ACC112 (cell line): Measurements from ENCODE around the gene TIAM2.

Source experiments
- H2AFZ ChIP-seq: fragments of 200-600 bp; sonication (generic); one replicate; pipeline ENCODE4 v1.6.0; 2017; ENCODE audit warnings: antibody characterized with exemption, low read length; ENCODE audit not compliant: unreplicated experiment
- H3K27ac ChIP-seq: fragments of 200-600 bp; sonication (generic); 2 replicates; pipeline ENCODE4 v1.5.1; 2014; ENCODE audit warnings: low read depth, mild to moderate bottlenecking, antibody characterized with exemption, low read length, moderate library complexity
- H3K27me3 ChIP-seq: fragments of 200-600 bp; sonication (generic); 2 replicates; pipeline ENCODE4 v1.6.1; 2014; ENCODE audit warnings: mild to moderate bottlenecking, antibody characterized with exemption, low read length, moderate library complexity, mixed read lengths; ENCODE audit not compliant: insufficient read depth
- H3K36me3 ChIP-seq: fragments of 200-600 bp; sonication (generic); 2 replicates; pipeline ENCODE4 v1.6.1; 2016; ENCODE audit warnings: mild to moderate bottlenecking, antibody characterized with exemption, low read length, moderate library complexity, mixed read lengths; ENCODE audit not compliant: insufficient read depth
- H3K4me1 ChIP-seq: fragments of 200-600 bp; sonication (generic); one replicate; pipeline ENCODE4 v1.6.1; 2016; ENCODE audit warnings: low read length, mixed read lengths; ENCODE audit not compliant: insufficient read depth, unreplicated experiment, control insufficient read depth
- H3K4me3 ChIP-seq: fragments of 200-600 bp; sonication (generic); 2 replicates; pipeline ENCODE4 v1.5.1; 2014; ENCODE audit warnings: mild to moderate bottlenecking, low read depth, low read length
- H3K79me2 ChIP-seq: fragments of 200-600 bp; sonication (generic); one replicate; pipeline ENCODE4 v1.6.0; 2016; ENCODE audit warnings: low read length; ENCODE audit not compliant: control insufficient read depth, unreplicated experiment, insufficient read depth

Gene TIAM2

DNA sequence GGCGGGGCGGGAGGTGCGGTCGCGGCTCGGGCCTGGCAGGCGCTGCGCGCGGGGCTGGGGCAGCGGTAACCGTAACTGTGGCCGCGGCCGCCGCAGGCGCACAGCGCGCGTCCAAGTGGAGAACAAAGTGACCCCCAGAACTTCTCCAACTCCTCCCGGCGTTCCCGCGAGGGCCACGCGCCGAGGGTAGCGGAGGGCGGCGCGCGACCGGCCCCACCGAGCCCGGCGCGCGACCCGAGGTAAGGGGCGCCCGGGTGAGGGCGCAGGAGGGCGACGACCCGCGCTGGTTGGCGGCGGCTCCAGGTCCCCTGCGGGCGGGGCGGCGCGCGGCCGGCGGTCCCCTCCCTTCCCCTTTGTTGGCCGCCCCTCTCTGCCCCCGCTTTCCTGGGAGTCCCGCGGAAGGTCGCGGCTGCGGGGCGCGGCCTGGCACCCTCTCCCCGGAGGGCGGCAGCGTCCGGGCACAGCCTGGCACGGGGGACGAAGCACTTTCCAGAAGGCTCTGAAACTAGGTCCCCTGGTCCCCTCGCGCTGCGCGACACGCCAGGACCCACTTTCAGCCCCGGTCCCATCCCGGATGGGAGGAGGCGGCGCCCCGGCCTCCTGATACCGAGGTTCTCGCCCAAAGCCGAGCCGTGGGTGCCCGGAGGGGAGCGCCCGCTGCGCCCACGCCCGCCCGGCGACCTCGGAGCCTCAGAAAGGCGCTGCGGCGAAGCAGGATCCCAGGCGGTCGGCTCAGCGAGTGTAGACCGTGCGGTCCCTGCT lies at the start of gene TIAM2:
TSS of gene TIAM2 (plus strand) at position 62 of the 762 bp plus-strand sequence. CDS start 133,909 bp downstream, outside the sequence.
- Histone ChIP-seq H3K27me3 (no peaks in the 10 kb centered on the region), H3K79me2 (peaks cover 5% of the 10 kb centered on the region), H3K4me1 (peaks cover 10% of the 10 kb centered on the region), H2AFZ (peak within 1 kb of the TSS; percentile 87), H3K27ac (no peak within 1 kb of the TSS), H3K36me3 (no peaks in the 10 kb centered on the region), H3K4me3 (peak within 1 kb of the TSS; percentile 96)

DNA sequence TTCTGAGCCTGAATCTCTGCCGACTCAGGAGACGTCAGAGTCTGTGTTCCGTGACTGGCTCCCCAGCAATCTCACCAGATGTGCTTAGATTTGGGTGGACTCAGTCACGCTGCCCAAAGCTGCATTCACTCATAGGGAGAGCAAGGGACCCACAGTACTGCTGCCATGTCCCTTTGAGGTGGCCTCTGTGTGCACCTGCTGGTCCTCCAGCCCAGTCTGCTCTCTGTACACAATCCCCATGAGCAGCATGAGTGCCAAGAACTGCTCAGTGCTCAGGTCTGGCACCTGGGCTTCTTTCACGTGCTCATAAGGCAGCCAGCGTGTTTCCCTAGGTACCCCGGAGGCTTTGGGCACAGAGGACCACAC lies 44.2 kb upstream of the TIAM2 start:
- H3K4me1 ChIP-seq, result no peaks in the 10 kb centered on the region
- no peaks in the 10 kb centered on the region for H3K36me3 ChIP-seq
- H3K27ac ChIP-seq, result no peak overlapping the region
- H2AFZ ChIP-seq, result no peak overlapping the region
- no peaks in the 10 kb centered on the region for H3K27me3 ChIP-seq
- no peaks in the 10 kb centered on the region for H3K79me2 ChIP-seq
- H3K4me3 ChIP-seq, result no peak overlapping the region

GRCh38 chr6:154951345-154952200 lies 43.5 kb upstream of the TIAM2 start:
- Histone ChIP-seq H3K27ac (no peak overlapping the region), H2AFZ (no peak overlapping the region), H3K4me1 (no peaks in the 10 kb centered on the region), H3K27me3 (no peaks in the 10 kb centered on the region), H3K36me3 (no peaks in the 10 kb centered on the region), H3K4me3 (no peak overlapping the region), H3K79me2 (no peaks in the 10 kb centered on the region)

DNA sequence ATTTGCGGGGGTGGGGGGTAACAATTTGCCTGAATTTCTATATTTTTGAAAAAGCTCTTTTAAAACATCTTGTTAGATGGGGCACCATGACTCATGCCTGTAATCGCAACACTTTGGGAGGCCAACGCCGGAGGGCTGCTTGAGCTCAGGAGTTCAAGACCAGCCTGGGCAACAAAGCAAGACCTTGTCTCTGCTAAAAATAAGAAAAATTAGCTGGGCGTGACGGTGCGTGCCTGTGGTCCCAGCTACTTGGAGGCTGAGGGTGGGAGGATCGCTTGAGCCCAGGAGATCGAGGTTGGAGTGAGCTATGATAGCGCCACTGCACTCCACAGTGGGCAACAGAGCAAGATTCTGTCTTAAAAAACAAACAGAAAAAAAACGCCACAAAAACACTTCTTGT lies 41.5 kb upstream of the TIAM2 start:
- H3K27me3 ChIP-seq, result no peaks in the 10 kb centered on the region
- no peak overlapping the region for H3K4me3 ChIP-seq
- no peaks in the 10 kb centered on the region for H3K4me1 ChIP-seq
- H3K79me2 ChIP-seq, result no peaks in the 10 kb centered on the region
- no peak overlapping the region for H3K27ac ChIP-seq
- no peaks in the 10 kb centered on the region for H3K36me3 ChIP-seq
- no peak overlapping the region for H2AFZ ChIP-seq

GRCh38 chr6:154954347-154954746 lies 40.8 kb upstream of the TIAM2 start:
- Histone ChIP-seq H2AFZ (no peak overlapping the region), H3K27me3 (no peaks in the 10 kb centered on the region), H3K4me1 (no peaks in the 10 kb centered on the region), H3K36me3 (no peaks in the 10 kb centered on the region), H3K79me2 (no peaks in the 10 kb centered on the region), H3K27ac (no peak overlapping the region), H3K4me3 (no peak overlapping the region)

DNA sequence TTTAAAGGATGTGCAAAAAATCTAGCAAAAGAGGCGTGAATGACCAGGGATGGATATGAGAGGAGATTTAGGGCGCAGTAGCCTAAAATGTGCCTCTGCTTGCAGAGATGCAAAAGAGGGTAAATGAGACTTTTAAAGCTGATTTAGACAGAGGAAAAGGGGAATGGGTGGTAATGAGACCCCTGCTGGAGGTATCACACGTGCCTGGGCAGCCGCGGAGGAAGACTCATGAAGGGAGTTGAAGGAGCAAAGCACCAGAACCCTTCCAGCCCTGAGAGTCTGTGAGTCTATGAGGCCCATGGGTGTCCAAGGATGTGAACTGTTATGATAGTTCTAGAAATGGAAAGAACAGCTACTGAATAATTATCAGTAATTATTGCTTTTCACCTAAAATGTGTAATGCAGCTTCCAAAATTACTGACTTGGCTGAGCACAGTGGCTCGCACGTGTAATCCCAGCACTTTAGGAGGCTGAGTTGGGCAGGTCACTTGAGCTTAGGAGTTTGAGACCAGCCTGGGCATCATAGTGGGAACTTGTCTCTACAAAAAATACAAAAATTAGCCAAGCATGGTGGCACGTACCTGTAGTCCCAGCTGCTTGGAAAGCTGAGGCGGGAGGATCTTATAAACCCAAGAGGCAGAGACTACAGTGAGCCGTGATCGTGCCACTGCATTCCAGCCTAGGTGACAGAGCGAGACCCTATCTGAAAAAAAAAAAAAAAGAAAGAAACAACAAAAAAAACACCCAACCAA lies 38.2 kb upstream of the TIAM2 start:
- H3K4me1 ChIP-seq, result no peaks in the 10 kb centered on the region
- no peak overlapping the region for H2AFZ ChIP-seq
- no peaks in the 10 kb centered on the region for H3K36me3 ChIP-seq
- H3K79me2 ChIP-seq, result no peaks in the 10 kb centered on the region
- no peak overlapping the region for H3K4me3 ChIP-seq
- H3K27me3 ChIP-seq, result no peaks in the 10 kb centered on the region
- no peak overlapping the region for H3K27ac ChIP-seq

GRCh38 chr6:154958469-154958868 lies 36.6 kb upstream of the TIAM2 start:
- peaks cover 11% of the 10 kb centered on the region for H3K4me1 ChIP-seq
- H3K4me3 ChIP-seq, result no peak overlapping the region
- no peaks in the 10 kb centered on the region for H3K36me3 ChIP-seq
- no peaks in the 10 kb centered on the region for H3K79me2 ChIP-seq
- no peaks in the 10 kb centered on the region for H3K27me3 ChIP-seq
- H2AFZ ChIP-seq, result no peak overlapping the region
- H3K27ac ChIP-seq, result no peak overlapping the region

GRCh38 chr6:154960299-154960843 lies 34.7 kb upstream of the TIAM2 start:
- no peak overlapping the region for H3K4me3 ChIP-seq
- no peaks in the 10 kb centered on the region for H3K27me3 ChIP-seq
- peaks cover 11% of the 10 kb centered on the region for H3K4me1 ChIP-seq
- no peaks in the 10 kb centered on the region for H3K36me3 ChIP-seq
- no peaks in the 10 kb centered on the region for H3K79me2 ChIP-seq
- no peak overlapping the region for H3K27ac ChIP-seq
- no peak overlapping the region for H2AFZ ChIP-seq

- peaks cover 11% of the 10 kb centered on the region for H3K4me1 ChIP-seq
- H3K79me2 ChIP-seq, result no peaks in the 10 kb centered on the region
- H2AFZ ChIP-seq, result no peak overlapping the region
- H3K4me3 ChIP-seq, result no peak overlapping the region
- no peaks in the 10 kb centered on the region for H3K27me3 ChIP-seq
- no peaks in the 10 kb centered on the region for H3K36me3 ChIP-seq
- H3K27ac ChIP-seq, result no peak overlapping the region
Measured at GRCh38 chr6:154960854-154961530, 34.1 kb upstream of the TIAM2 start.

GRCh38 chr6:154962753-154963152 lies 32.4 kb upstream of the TIAM2 start:
- H3K4me3 ChIP-seq, result no peak overlapping the region
- peak overlapping the region; percentile 44; the same call in 1 of the 2 replicates for H3K27ac ChIP-seq
- peaks cover 11% of the 10 kb centered on the region for H3K4me1 ChIP-seq
- H3K27me3 ChIP-seq, result no peaks in the 10 kb centered on the region
- no peaks in the 10 kb centered on the region for H3K36me3 ChIP-seq
- H3K79me2 ChIP-seq, result no peaks in the 10 kb centered on the region
- no peak overlapping the region for H2AFZ ChIP-seq
